SK-N-SH (cell line): Measurements from ENCODE around the gene KLB. TPM values are rescaled to one million over a fixed set of nuclear protein-coding genes. Genes with fewer than 3 reads are reported as not detected.
"Not testable (repeated sequence)": the region's sequence is repeated elsewhere in the genome, so short reads cannot be mapped to it uniquely, and the experiment has no call there.

Source experiments
- CTCF ChIA-PET: fragments of 300-600, 350-600 bp; formaldehyde crosslinking; extraction: SDS; loops from one replicate; lab custom pipeline; 2021; lab: Yijun Ruan, JAX
- POLR2A ChIA-PET: fragments of 350-600 bp; sonication (Branson Sonifier 250); formaldehyde crosslinking; extraction: SDS; loops from one replicate; lab custom pipeline; 2020; ENCODE audit warnings: antibody characterized with exemption, inconsistent platforms; lab: Yijun Ruan, JAX
- DNase-seq: peaks from one replicate; pipeline ENCODE4 v3.0.0; 2012
- H2AFZ ChIP-seq: fragments of 200-600 bp; sonication (generic); 2 replicates; pipeline ENCODE4 v1.8.1; 2016; ENCODE audit warnings: antibody characterized with exemption, mild to moderate bottlenecking, low read depth
- H3F3A ChIP-seq: fragments of 200-600 bp; sonication (generic); replicated peaks from 2 replicates; pipeline ENCODE3; 2016; ENCODE audit warnings: antibody characterized with exemption, mild to moderate bottlenecking; ENCODE audit not compliant: insufficient read depth
- H3K27ac ChIP-seq, 2 experiments: fragments of 200-500 bp in 1 of 2; fragments of 200-600 bp in 1 of 2; sonication (Bioruptor generic) in 1 of 2; sonication (generic), shearing (Covaris generic) in 1 of 2; 2 replicates each; pipeline versions ENCODE4 v1.5.1 to v1.6.1; 2014 to 2016; ENCODE audit warnings: low read depth in 2 of 2, inconsistent platforms in 1 of 2, low read length in 1 of 2, mild to moderate bottlenecking in 1 of 2, mixed read lengths in 1 of 2
- H3K27me3 ChIP-seq: fragments of 200-600 bp; sonication (generic), shearing (Covaris generic); 2 replicates; pipeline ENCODE4 v1.6.1; 2016; ENCODE audit warnings: mixed run types; ENCODE audit not compliant: insufficient read depth
- H3K36me3 ChIP-seq, 2 experiments: fragments of 200-500 bp in 1 of 2; fragments of 200-600 bp in 1 of 2; sonication (Bioruptor generic) in 1 of 2; sonication (generic) in 1 of 2; replicated peaks in 1 of 2; 2 replicates each; pipeline versions ENCODE3 to v1.5.1; 2014 to 2016; ENCODE audit warnings: low read length in 1 of 2, mild to moderate bottlenecking in 1 of 2; ENCODE audit not compliant: insufficient read depth in 2 of 2, control insufficient read depth in 1 of 2
- H3K4me1 ChIP-seq, 2 experiments: fragments of 200-500 bp in 1 of 2; fragments of 200-600 bp in 1 of 2; sonication (Bioruptor generic) in 1 of 2; sonication (generic), shearing (Covaris generic) in 1 of 2; 2 replicates each; pipeline versions ENCODE4 v1.5.1 to v1.6.1; 2014 to 2016; ENCODE audit warnings: low read depth in 1 of 2, low read length in 1 of 2, mixed run types in 1 of 2; ENCODE audit not compliant: insufficient read depth in 2 of 2, control insufficient read depth in 1 of 2
- H3K4me2 ChIP-seq: fragments of 200-600 bp; sonication (generic), shearing (Covaris generic); 2 replicates; pipeline ENCODE4 v1.6.1; 2017; ENCODE audit warnings: mixed run types
- H3K4me3 ChIP-seq, 2 experiments: fragments of 200-500 bp in 1 of 2; fragments of 200-600 bp in 1 of 2; sonication (Bioruptor generic) in 1 of 2; sonication (generic), shearing (Covaris generic) in 1 of 2; 2 replicates each; pipeline versions ENCODE4 v1.5.1 to v1.8.1; 2014 to 2016; ENCODE audit warnings: low read depth in 2 of 2, inconsistent platforms in 1 of 2, low read length in 1 of 2, mild to moderate bottlenecking in 1 of 2, mixed read lengths in 1 of 2, moderate library complexity in 1 of 2
- H3K79me2 ChIP-seq: fragments of 200-600 bp; sonication (generic); 2 replicates; pipeline ENCODE4 v1.8.1; 2017; ENCODE audit warnings: mild to moderate bottlenecking; ENCODE audit not compliant: insufficient read depth
- H3K9ac ChIP-seq: fragments of 200-600 bp; sonication (generic); 2 replicates; pipeline ENCODE4 v1.6.1; 2017; ENCODE audit warnings: mixed run types
- H3K9me2 ChIP-seq: fragments of 200-600 bp; sonication (generic); 2 replicates; pipeline ENCODE4 v1.6.1; 2017; ENCODE audit warnings: mixed run types
- H3K9me3 ChIP-seq: fragments of 200-600 bp; sonication (generic); 2 replicates; pipeline ENCODE4 v1.6.1; 2017; ENCODE audit warnings: mixed run types, mild to moderate bottlenecking, moderate library complexity
- H4K20me1 ChIP-seq: fragments of 200-600 bp; sonication (generic); 2 replicates; pipeline ENCODE4 v1.6.1; 2017; ENCODE audit warnings: mild to moderate bottlenecking, mixed run types; ENCODE audit not compliant: insufficient read depth
- ELF1 ChIP-seq: IDR thresholded peaks from 2 replicates; pipeline ENCODE4 v1.4.0; 2012
- EP300 ChIP-seq, 2 experiments: IDR thresholded peaks; 2 replicates each; pipeline versions ENCODE4 v1.4.0 to v1.6.1; 2012; ENCODE audit warnings: borderline replicate concordance in 1 of 2, low read depth in 1 of 2, low read length in 1 of 2
- EZH2phosphoT487 ChIP-seq: fragments of 200-600 bp; sonication (generic); IDR thresholded peaks from 2 replicates; pipeline ENCODE4 v1.6.1; 2017; ENCODE audit warnings: low read depth, mixed run types, mild to moderate bottlenecking, antibody characterized with exemption, moderate library complexity, borderline replicate concordance
- FOSL2 ChIP-seq: IDR thresholded peaks from 2 replicates; pipeline ENCODE4 v1.4.0; 2012; ENCODE audit warnings: low read depth, mild to moderate bottlenecking, moderate library complexity, borderline replicate concordance
- FOXJ3 ChIP-seq: sonication (generic); formaldehyde crosslinking; IDR thresholded peaks from 2 replicates; pipeline ENCODE4 v1.5.1; 2020; ENCODE audit warnings: mild to moderate bottlenecking, missing genetic modification reagents
- FOXM1 ChIP-seq: IDR thresholded peaks from 2 replicates; pipeline ENCODE4 v1.4.0; 2012; ENCODE audit warnings: low read depth, mild to moderate bottlenecking
- GATA2 ChIP-seq: sonication (generic); formaldehyde crosslinking; IDR thresholded peaks from 2 replicates; pipeline ENCODE4 v1.5.0; 2020; ENCODE audit warnings: mild to moderate bottlenecking, missing genetic modification reagents
- JUND ChIP-seq: IDR thresholded peaks from 2 replicates; pipeline ENCODE4 v1.4.0; 2012
- NFIC ChIP-seq: IDR thresholded peaks from 2 replicates; pipeline ENCODE4 v1.4.0; 2012; ENCODE audit warnings: borderline replicate concordance
- NRF1 ChIP-seq: IDR thresholded peaks from 2 replicates; pipeline ENCODE4 v1.6.1; 2012; ENCODE audit warnings: low read depth, mild to moderate bottlenecking, low read length
- RAD21 ChIP-seq: IDR thresholded peaks from 2 replicates; pipeline ENCODE4 v1.6.1; 2012; ENCODE audit warnings: mild to moderate bottlenecking, low read length
- RFX5 ChIP-seq: IDR thresholded peaks from 2 replicates; pipeline ENCODE4 v1.6.1; 2012; ENCODE audit warnings: mild to moderate bottlenecking, improper control_type of control experiment, low read length
- TAF1 ChIP-seq: IDR thresholded peaks from 2 replicates; pipeline ENCODE4 v1.6.1; 2012; ENCODE audit warnings: low read depth, mild to moderate bottlenecking, low read length, moderate library complexity, borderline replicate concordance
- WGBS: methylation state at CpG from one replicate; pipeline ENCODE4 v1.1.6; 2017; ENCODE audit warnings: low lambda C conversion rate; 5-methylcytosine and 5-hydroxymethylcytosine counted together
- polyA plus RNA-seq, 3 experiments: library from polyadenylated mRNA; depleted of rRNA; stranded (reverse); fragments of >200 nt; gene quantifications; 2 replicates each; pipeline ENCODE4 v1.2.3, GENCODE V29; 2012
- TF ChIP-seq, protein P1 (sequence below): IDR thresholded peaks from 2 replicates; pipeline ENCODE4 v1.4.0; 2012; ENCODE audit warnings: low read depth, borderline replicate concordance
- TF ChIP-seq, protein P2 (sequence below): IDR thresholded peaks from 2 replicates; pipeline ENCODE4 v1.6.1; 2012; ENCODE audit warnings: mild to moderate bottlenecking, low read depth, low read length, moderate library complexity
- TF ChIP-seq, protein P3 (sequence below): IDR thresholded peaks from 2 replicates; pipeline ENCODE4; 2012
- TF ChIP-seq, protein P4 (sequence below): fragments of 150-350 bp; IDR thresholded peaks from 2 replicates; pipeline ENCODE4 v1.6.1; 2017; ENCODE audit warnings: antibody characterized with exemption, low read length, low read depth, borderline replicate concordance

KLB gene
- polyA plus RNA-seq, 1 of the 3 experiments (the other 2 are of a cell fraction), result not detected

DNA sequence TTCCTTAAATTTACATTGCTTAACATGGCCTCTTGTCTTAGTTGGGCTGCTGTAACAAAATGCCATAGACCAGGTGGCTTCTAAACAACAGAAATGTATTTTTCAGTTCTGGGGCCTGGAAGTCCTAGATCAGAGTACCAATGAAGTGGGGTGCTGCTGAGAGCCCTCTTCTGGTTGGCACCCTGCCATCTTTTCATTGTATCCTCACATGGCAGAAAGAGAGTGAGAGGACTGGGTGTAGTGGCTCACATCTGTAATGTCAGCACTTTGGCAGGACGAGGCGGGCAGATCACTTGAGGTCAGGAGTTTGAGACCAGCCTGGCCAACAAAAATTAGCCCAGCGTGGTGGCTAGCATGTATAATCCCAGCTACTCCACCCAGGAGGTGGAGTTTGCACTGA, 12.0 kb upstream of the KLB start (continued):
- TF ChIP-seq, protein P1, sequence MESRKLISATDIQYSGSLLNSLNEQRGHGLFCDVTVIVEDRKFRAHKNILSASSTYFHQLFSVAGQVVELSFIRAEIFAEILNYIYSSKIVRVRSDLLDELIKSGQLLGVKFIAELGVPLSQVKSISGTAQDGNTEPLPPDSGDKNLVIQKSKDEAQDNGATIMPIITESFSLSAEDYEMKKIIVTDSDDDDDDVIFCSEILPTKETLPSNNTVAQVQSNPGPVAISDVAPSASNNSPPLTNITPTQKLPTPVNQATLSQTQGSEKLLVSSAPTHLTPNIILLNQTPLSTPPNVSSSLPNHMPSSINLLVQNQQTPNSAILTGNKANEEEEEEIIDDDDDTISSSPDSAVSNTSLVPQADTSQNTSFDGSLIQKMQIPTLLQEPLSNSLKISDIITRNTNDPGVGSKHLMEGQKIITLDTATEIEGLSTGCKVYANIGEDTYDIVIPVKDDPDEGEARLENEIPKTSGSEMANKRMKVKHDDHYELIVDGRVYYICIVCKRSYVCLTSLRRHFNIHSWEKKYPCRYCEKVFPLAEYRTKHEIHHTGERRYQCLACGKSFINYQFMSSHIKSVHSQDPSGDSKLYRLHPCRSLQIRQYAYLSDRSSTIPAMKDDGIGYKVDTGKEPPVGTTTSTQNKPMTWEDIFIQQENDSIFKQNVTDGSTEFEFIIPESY, result no peak
- TF ChIP-seq NFIC, result no peak
- no peak for TF ChIP-seq NRF1
- TF ChIP-seq, protein P2, sequence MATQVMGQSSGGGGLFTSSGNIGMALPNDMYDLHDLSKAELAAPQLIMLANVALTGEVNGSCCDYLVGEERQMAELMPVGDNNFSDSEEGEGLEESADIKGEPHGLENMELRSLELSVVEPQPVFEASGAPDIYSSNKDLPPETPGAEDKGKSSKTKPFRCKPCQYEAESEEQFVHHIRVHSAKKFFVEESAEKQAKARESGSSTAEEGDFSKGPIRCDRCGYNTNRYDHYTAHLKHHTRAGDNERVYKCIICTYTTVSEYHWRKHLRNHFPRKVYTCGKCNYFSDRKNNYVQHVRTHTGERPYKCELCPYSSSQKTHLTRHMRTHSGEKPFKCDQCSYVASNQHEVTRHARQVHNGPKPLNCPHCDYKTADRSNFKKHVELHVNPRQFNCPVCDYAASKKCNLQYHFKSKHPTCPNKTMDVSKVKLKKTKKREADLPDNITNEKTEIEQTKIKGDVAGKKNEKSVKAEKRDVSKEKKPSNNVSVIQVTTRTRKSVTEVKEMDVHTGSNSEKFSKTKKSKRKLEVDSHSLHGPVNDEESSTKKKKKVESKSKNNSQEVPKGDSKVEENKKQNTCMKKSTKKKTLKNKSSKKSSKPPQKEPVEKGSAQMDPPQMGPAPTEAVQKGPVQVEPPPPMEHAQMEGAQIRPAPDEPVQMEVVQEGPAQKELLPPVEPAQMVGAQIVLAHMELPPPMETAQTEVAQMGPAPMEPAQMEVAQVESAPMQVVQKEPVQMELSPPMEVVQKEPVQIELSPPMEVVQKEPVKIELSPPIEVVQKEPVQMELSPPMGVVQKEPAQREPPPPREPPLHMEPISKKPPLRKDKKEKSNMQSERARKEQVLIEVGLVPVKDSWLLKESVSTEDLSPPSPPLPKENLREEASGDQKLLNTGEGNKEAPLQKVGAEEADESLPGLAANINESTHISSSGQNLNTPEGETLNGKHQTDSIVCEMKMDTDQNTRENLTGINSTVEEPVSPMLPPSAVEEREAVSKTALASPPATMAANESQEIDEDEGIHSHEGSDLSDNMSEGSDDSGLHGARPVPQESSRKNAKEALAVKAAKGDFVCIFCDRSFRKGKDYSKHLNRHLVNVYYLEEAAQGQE, result no peak
- TF ChIP-seq ELF1, result no peak

DNA sequence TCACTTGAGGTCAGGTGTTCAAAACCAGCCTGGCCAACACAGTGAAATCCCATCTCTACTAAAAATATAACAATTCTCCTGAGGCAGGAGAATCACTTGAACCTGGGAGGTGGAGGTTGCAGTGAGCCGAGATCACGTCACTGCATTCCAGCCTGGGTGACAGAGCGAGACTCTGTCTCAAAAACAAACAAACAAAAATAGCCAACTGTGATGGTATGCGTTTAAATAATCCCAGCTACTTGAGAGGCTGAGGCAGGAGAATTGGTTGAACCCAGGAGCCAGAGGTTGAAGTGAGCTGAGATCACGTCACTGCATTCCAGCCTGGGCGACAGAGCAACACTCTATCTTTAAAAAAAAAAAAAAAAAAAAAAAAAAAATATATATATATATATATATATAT, 5.1 kb upstream of the KLB start:
- H3K9ac ChIP-seq, H3K27me3 ChIP-seq, H3K36me3 ChIP-seq, H3K4me2 ChIP-seq, H3K9me2 ChIP-seq, H3K4me3 ChIP-seq, DNase-seq, POLR2A ChIA-PET, H3F3A ChIP-seq, CTCF ChIA-PET, H3K4me1 ChIP-seq, H3K79me2 ChIP-seq, H2AFZ ChIP-seq, H4K20me1 ChIP-seq, H3K27ac ChIP-seq, H3K9me3 ChIP-seq: not testable (repeated sequence)
- 68% methylated on average over 6 of the region's 6 CpGs for WGBS

DNA sequence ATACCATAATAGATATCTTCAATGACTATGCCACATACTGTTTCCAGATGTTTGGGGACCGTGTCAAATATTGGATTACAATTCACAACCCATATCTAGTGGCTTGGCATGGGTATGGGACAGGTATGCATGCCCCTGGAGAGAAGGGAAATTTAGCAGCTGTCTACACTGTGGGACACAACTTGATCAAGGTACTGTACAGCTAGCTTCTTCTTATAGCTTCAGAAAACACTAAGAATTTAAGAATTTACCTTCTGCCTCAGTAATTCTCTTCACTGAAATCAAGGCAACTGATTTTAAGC, 805 bp downstream of the KLB start:
- CTCF ChIA-PET, result interaction anchor here (0.7 kb wide), 1 partner anchor 16 kb away, joined by 3 read pairs; no protein-coding TSS in a partner anchor
- WGBS, result 31% methylated on average over 1 of the region's 1 CpG
- no peaks in the 10 kb centered on the region for H3K9me2 ChIP-seq
- no peaks in the 10 kb centered on the region for H3K36me3 ChIP-seq
- H3K9ac ChIP-seq, result no peak overlapping the region
- POLR2A ChIA-PET, result no interaction called here
- DNase-seq, result no peak
- no peaks in the 10 kb centered on the region for H3K9me3 ChIP-seq
- H3K27me3 ChIP-seq, result no peaks in the 10 kb centered on the region
- no peak overlapping the region for H3K27ac ChIP-seq
- no peak overlapping the region for H3K4me3 ChIP-seq
- no peak overlapping the region for H2AFZ ChIP-seq
- H3F3A ChIP-seq, result no peaks in the 10 kb centered on the region
- no peak overlapping the region for H3K4me2 ChIP-seq
- no peaks in the 10 kb centered on the region for H3K79me2 ChIP-seq
- no peaks in the 10 kb centered on the region for H4K20me1 ChIP-seq
- H3K4me1 ChIP-seq, result no peaks in the 10 kb centered on the region
- TF ChIP-seq ELF1 (no peak), RFX5 (no peak), TAF1 (no peak), EZH2phosphoT487 (no peak), NFIC (no peak), EP300 (IDR thresholded peaks at IDR 0.05; ENCODE audit: borderline replicate concordance in 1 of 2, low read depth in 1 of 2, low read length in 1 of 2) (no peak), GATA2 (CRISPR knock-in tag) (no peak), FOXJ3 (CRISPR knock-in tag) (no peak), RAD21 (no peak), FOXM1 (no peak), JUND (no peak), FOSL2 (no peak)
- TF ChIP-seq, protein P3, sequence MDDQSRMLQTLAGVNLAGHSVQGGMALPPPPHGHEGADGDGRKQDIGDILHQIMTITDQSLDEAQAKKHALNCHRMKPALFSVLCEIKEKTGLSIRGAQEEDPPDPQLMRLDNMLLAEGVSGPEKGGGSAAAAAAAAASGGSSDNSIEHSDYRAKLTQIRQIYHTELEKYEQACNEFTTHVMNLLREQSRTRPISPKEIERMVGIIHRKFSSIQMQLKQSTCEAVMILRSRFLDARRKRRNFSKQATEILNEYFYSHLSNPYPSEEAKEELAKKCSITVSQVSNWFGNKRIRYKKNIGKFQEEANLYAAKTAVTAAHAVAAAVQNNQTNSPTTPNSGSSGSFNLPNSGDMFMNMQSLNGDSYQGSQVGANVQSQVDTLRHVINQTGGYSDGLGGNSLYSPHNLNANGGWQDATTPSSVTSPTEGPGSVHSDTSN, result no peak
- TF ChIP-seq, protein P1, result no peak
- TF ChIP-seq, protein P4, sequence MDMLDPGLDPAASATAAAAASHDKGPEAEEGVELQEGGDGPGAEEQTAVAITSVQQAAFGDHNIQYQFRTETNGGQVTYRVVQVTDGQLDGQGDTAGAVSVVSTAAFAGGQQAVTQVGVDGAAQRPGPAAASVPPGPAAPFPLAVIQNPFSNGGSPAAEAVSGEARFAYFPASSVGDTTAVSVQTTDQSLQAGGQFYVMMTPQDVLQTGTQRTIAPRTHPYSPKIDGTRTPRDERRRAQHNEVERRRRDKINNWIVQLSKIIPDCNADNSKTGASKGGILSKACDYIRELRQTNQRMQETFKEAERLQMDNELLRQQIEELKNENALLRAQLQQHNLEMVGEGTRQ, result no peak
